NCI-H2196 (cell line): ENCODE measurements around the gene PDE5A.
"Not testable (repeated sequence)": the region's sequence is repeated elsewhere in the genome, so short reads cannot be mapped to it uniquely, and the experiment has no call there.

Source experiments
- DNase-seq: peaks from one replicate; lab custom pipeline; 2025; ENCODE audit not compliant: unreplicated experiment; lab: John Stamatoyannopoulos, UW

Gene PDE5A

GRCh38 chr4:119628281-119629141 lies at the start of gene PDE5A:
TSS of gene PDE5A (minus strand) at chr4:119628804. CDS start at chr4:119628671, 133 bp downstream.
- DNase-seq: peak; percentile 78

GRCh38 chr4:119676101-119676500 lies 47.5 kb upstream of the PDE5A start:
- DNase-seq: no peak

- DNase-seq: no peak
Observed at GRCh38 chr4:119675391-119675790, 46.8 kb upstream of the PDE5A start.

GRCh38 chr4:119672938-119673337 lies 44.3 kb upstream of the PDE5A start:
- DNase-seq: no peak

GRCh38 chr4:119672086-119672485 lies 43.5 kb upstream of the PDE5A start:
- DNase-seq: no peak

- DNase-seq: no peak
Observed at GRCh38 chr4:119671205-119671604, 42.6 kb upstream of the PDE5A start.

- no peak for DNase-seq
Observed at GRCh38 chr4:119667802-119668201, 39.2 kb upstream of the PDE5A start.

- no peak for DNase-seq
Observed at GRCh38 chr4:119666653-119667091, 38.1 kb upstream of the PDE5A start.

- no peak for DNase-seq
Observed at GRCh38 chr4:119665752-119666151, 37.1 kb upstream of the PDE5A start.

GRCh38 chr4:119664168-119664907 lies 35.7 kb upstream of the PDE5A start:
- no peak for DNase-seq

- no peak for DNase-seq
Observed at GRCh38 chr4:119663160-119663788, 34.7 kb upstream of the PDE5A start.

GRCh38 chr4:119662612-119663011 lies 34.0 kb upstream of the PDE5A start:
- DNase-seq: not testable (repeated sequence)

GRCh38 chr4:119661231-119661630 lies 32.6 kb upstream of the PDE5A start:
- no peak for DNase-seq

GRCh38 chr4:119659576-119659975 lies 31.0 kb upstream of the PDE5A start:
- DNase-seq: no peak

- DNase-seq: no peak
Observed at GRCh38 chr4:119657111-119657611, 28.6 kb upstream of the PDE5A start.

- DNase-seq: no peak
Observed at GRCh38 chr4:119656342-119656741, 27.7 kb upstream of the PDE5A start.

- no peak for DNase-seq
Observed at GRCh38 chr4:119655111-119655837, 26.7 kb upstream of the PDE5A start.

- no peak for DNase-seq
Observed at GRCh38 chr4:119653990-119654389, 25.4 kb upstream of the PDE5A start.

GRCh38 chr4:119652998-119653397 lies 24.4 kb upstream of the PDE5A start:
- DNase-seq: no peak

GRCh38 chr4:119648398-119648797 lies 19.8 kb upstream of the PDE5A start:
- no peak for DNase-seq

- DNase-seq: no peak
Observed at GRCh38 chr4:119647558-119647957, 19.0 kb upstream of the PDE5A start.
